Bronchial smooth muscle cell (primary cell): ENCODE measurements around the gene SLC25A36. TPM values are rescaled to one million over a fixed set of nuclear protein-coding genes. Genes with fewer than 3 reads are reported as not detected.

Experiments
- total RNA-seq: library from RNA; depleted of rRNA; stranded (reverse); fragments of >200 nt; gene quantifications from 2 replicates; pipeline ENCODE4 v1.2.1, GENCODE V29; 2014

The SLC25A36 gene
- total RNA-seq, result 47.6 and 59.3 TPM in 2 replicates

GRCh38 chr3:140941434-140942220, at the start of gene SLC25A36:
SLC25A36 (plus strand) TSS chr3:140941836; CDS start chr3:140942055, 219 bp downstream.

Other genes with a start within 250 kb of the SLC25A36 start
- not detected in 2 replicates for gene SPSB4, start 109.5 kb downstream of the SLC25A36 start, total RNA-seq